HEK293 (cell line): Measurements from ENCODE around the gene NDST3.

ENCODE experiments used
- SALL2 ChIP-seq: fragments of 450-650 bp; formaldehyde crosslinking; IDR thresholded peaks from 2 replicates; pipeline ENCODE4 v1.5.0; 2017; ENCODE audit warnings: missing biosample characterization, mild to moderate bottlenecking, missing genetic modification characterization, borderline replicate concordance
- ZNF121 ChIP-seq: fragments of 450-650 bp; formaldehyde crosslinking; IDR thresholded peaks from 2 replicates; pipeline ENCODE4 v1.5.1; 2016; ENCODE audit warnings: missing biosample characterization, missing genetic modification characterization
- ZNF654 ChIP-seq: fragments of 450-650 bp; formaldehyde crosslinking; IDR thresholded peaks from 2 replicates; pipeline ENCODE4 v1.5.1; 2016; ENCODE audit warnings: low read depth, missing biosample characterization, missing genetic modification characterization
- ZNF777 ChIP-seq: fragments of 450-650 bp; formaldehyde crosslinking; IDR thresholded peaks from 2 replicates; pipeline ENCODE4 v1.5.1; 2017; ENCODE audit warnings: missing biosample characterization, missing genetic modification characterization, borderline replicate concordance
- TF ChIP-seq, protein P1 (sequence below): fragments of 450-650 bp; formaldehyde crosslinking; IDR thresholded peaks from 2 replicates; pipeline ENCODE4 v1.5.1; 2017; ENCODE audit warnings: missing biosample characterization, missing genetic modification characterization
- TF ChIP-seq, protein P2 (sequence below): fragments of 450-650 bp; formaldehyde crosslinking; IDR thresholded peaks from 2 replicates; pipeline ENCODE4 v1.5.1; 2016; ENCODE audit warnings: missing biosample characterization, missing genetic modification characterization, low read depth
- TF ChIP-seq, protein P3 (sequence below): fragments of 450-650 bp; formaldehyde crosslinking; IDR thresholded peaks from 2 replicates; pipeline ENCODE4 v1.5.1; 2016; ENCODE audit warnings: missing biosample characterization, missing genetic modification characterization

DNA sequence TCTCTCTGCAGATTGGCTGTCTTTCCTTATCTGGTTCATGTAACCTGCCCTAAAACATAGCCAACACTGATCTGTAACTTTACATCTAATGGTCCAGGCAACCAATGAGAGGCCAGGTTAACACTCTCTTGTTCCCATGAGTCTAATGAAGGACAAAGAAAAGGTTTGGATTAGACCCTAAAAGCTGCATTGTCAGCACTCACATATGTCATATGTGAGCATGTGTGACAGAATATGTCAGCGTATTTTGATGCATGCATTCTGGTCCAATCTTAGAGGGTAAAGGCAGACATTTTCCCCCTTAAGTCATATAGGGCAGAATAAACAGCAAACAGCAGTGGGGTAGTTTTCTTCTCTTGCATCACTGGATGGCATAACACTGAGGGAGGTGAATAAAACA, 3.7 kb downstream of the NDST3 start:
- TF ChIP-seq, protein P1, sequence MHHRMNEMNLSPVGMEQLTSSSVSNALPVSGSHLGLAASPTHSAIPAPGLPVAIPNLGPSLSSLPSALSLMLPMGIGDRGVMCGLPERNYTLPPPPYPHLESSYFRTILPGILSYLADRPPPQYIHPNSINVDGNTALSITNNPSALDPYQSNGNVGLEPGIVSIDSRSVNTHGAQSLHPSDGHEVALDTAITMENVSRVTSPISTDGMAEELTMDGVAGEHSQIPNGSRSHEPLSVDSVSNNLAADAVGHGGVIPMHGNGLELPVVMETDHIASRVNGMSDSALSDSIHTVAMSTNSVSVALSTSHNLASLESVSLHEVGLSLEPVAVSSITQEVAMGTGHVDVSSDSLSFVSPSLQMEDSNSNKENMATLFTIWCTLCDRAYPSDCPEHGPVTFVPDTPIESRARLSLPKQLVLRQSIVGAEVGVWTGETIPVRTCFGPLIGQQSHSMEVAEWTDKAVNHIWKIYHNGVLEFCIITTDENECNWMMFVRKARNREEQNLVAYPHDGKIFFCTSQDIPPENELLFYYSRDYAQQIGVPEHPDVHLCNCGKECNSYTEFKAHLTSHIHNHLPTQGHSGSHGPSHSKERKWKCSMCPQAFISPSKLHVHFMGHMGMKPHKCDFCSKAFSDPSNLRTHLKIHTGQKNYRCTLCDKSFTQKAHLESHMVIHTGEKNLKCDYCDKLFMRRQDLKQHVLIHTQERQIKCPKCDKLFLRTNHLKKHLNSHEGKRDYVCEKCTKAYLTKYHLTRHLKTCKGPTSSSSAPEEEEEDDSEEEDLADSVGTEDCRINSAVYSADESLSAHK (tag by site-specific recombination): no peak
- TF ChIP-seq, protein P2, sequence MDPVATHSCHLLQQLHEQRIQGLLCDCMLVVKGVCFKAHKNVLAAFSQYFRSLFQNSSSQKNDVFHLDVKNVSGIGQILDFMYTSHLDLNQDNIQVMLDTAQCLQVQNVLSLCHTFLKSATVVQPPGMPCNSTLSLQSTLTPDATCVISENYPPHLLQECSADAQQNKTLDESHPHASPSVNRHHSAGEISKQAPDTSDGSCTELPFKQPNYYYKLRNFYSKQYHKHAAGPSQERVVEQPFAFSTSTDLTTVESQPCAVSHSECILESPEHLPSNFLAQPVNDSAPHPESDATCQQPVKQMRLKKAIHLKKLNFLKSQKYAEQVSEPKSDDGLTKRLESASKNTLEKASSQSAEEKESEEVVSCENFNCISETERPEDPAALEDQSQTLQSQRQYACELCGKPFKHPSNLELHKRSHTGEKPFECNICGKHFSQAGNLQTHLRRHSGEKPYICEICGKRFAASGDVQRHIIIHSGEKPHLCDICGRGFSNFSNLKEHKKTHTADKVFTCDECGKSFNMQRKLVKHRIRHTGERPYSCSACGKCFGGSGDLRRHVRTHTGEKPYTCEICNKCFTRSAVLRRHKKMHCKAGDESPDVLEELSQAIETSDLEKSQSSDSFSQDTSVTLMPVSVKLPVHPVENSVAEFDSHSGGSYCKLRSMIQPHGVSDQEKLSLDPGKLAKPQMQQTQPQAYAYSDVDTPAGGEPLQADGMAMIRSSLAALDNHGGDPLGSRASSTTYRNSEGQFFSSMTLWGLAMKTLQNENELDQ: no peak
- no peak for TF ChIP-seq ZNF121 (tag by site-specific recombination)
- no peak for TF ChIP-seq ZNF654 (tag by site-specific recombination)
- TF ChIP-seq, protein P3, sequence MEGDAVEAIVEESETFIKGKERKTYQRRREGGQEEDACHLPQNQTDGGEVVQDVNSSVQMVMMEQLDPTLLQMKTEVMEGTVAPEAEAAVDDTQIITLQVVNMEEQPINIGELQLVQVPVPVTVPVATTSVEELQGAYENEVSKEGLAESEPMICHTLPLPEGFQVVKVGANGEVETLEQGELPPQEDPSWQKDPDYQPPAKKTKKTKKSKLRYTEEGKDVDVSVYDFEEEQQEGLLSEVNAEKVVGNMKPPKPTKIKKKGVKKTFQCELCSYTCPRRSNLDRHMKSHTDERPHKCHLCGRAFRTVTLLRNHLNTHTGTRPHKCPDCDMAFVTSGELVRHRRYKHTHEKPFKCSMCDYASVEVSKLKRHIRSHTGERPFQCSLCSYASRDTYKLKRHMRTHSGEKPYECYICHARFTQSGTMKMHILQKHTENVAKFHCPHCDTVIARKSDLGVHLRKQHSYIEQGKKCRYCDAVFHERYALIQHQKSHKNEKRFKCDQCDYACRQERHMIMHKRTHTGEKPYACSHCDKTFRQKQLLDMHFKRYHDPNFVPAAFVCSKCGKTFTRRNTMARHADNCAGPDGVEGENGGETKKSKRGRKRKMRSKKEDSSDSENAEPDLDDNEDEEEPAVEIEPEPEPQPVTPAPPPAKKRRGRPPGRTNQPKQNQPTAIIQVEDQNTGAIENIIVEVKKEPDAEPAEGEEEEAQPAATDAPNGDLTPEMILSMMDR (tag by site-specific recombination): no peak
- no peak for TF ChIP-seq SALL2 (tag by site-specific recombination)
- TF ChIP-seq ZNF777 (tag by site-specific recombination): no peak
